ENCODE measurements around the gene RSAD2.
"Not testable (repeated sequence)": the region's sequence is repeated elsewhere in the genome, so short reads cannot be mapped to it uniquely, and the experiment has no call there.

Gene RSAD2

GRCh38 chr2:6926071-6926732 lies 48.6 kb downstream of the RSAD2 start:
- no peak for DNase-seq (ENCODE audit: low spot score)

- no peak for DNase-seq (ENCODE audit: low spot score)
Observed at GRCh38 chr2:6927186-6927585, 49.6 kb downstream of the RSAD2 start.

GRCh38 chr2:6927753-6928152 lies 50.2 kb downstream of the RSAD2 start:
- DNase-seq (ENCODE audit: low spot score) = no peak

- DNase-seq (ENCODE audit: low spot score) = no peak
Observed at GRCh38 chr2:6928452-6928851, 50.9 kb downstream of the RSAD2 start.

GRCh38 chr2:6929196-6929819 lies 51.7 kb downstream of the RSAD2 start:
- DNase-seq (ENCODE audit: low spot score) = no peak

GRCh38 chr2:6930923-6931647 lies 53.5 kb downstream of the RSAD2 start:
- no peak for DNase-seq (ENCODE audit: low spot score)

GRCh38 chr2:6931753-6932152 lies 54.2 kb downstream of the RSAD2 start:
- no peak for DNase-seq (ENCODE audit: low spot score)

- DNase-seq (ENCODE audit: low spot score) = no peak
Observed at GRCh38 chr2:6932206-6932605, 54.6 kb downstream of the RSAD2 start.

- no peak for DNase-seq (ENCODE audit: low spot score)
Observed at GRCh38 chr2:6932828-6933227, 55.3 kb downstream of the RSAD2 start.

GRCh38 chr2:6933911-6934310 lies 56.3 kb downstream of the RSAD2 start:
- no peak for DNase-seq (ENCODE audit: low spot score)

- no peak for DNase-seq (ENCODE audit: low spot score)
Observed at GRCh38 chr2:6934345-6934744, 56.8 kb downstream of the RSAD2 start.

- no peak for DNase-seq (ENCODE audit: low spot score)
Observed at GRCh38 chr2:6934758-6935651, 57.4 kb downstream of the RSAD2 start.

GRCh38 chr2:6935652-6936020 lies 58.1 kb downstream of the RSAD2 start:
- not testable (repeated sequence) for DNase-seq (ENCODE audit: low spot score)

GRCh38 chr2:6937157-6937556 lies 59.6 kb downstream of the RSAD2 start:
- no peak for DNase-seq (ENCODE audit: low spot score)

GRCh38 chr2:6937582-6937981 lies 60.0 kb downstream of the RSAD2 start:
- DNase-seq (ENCODE audit: low spot score) = no peak

- no peak for DNase-seq (ENCODE audit: low spot score)
Observed at GRCh38 chr2:6939071-6939470, 61.5 kb downstream of the RSAD2 start.

GRCh38 chr2:6940820-6941219 lies 63.2 kb downstream of the RSAD2 start:
- no peak for DNase-seq (ENCODE audit: low spot score)

- no peak for DNase-seq (ENCODE audit: low spot score)
Observed at GRCh38 chr2:6941299-6942046, 63.9 kb downstream of the RSAD2 start.

- DNase-seq (ENCODE audit: low spot score) = no peak
Observed at GRCh38 chr2:6942848-6943247, 65.3 kb downstream of the RSAD2 start.

- DNase-seq (ENCODE audit: low spot score) = no peak
Observed at GRCh38 chr2:6943523-6943922, 65.9 kb downstream of the RSAD2 start.

GRCh38 chr2:6943971-6944370 lies 66.4 kb downstream of the RSAD2 start:
- no peak for DNase-seq (ENCODE audit: low spot score)

- no peak for DNase-seq (ENCODE audit: low spot score)
Observed at GRCh38 chr2:6944555-6944954, 67.0 kb downstream of the RSAD2 start.
